Left forelimb (tissue), 1 donor: ENCODE results near the gene INTS6L.
A peak's percentile ranks its signal among the peaks of the same experiment; 100 is the strongest.

Experiments used
- DNase-seq: peaks from one replicate; pipeline ENCODE4 v3.0.0-alpha.2; 2018; ENCODE audit warnings: low spot score

INTS6L gene

DNA sequence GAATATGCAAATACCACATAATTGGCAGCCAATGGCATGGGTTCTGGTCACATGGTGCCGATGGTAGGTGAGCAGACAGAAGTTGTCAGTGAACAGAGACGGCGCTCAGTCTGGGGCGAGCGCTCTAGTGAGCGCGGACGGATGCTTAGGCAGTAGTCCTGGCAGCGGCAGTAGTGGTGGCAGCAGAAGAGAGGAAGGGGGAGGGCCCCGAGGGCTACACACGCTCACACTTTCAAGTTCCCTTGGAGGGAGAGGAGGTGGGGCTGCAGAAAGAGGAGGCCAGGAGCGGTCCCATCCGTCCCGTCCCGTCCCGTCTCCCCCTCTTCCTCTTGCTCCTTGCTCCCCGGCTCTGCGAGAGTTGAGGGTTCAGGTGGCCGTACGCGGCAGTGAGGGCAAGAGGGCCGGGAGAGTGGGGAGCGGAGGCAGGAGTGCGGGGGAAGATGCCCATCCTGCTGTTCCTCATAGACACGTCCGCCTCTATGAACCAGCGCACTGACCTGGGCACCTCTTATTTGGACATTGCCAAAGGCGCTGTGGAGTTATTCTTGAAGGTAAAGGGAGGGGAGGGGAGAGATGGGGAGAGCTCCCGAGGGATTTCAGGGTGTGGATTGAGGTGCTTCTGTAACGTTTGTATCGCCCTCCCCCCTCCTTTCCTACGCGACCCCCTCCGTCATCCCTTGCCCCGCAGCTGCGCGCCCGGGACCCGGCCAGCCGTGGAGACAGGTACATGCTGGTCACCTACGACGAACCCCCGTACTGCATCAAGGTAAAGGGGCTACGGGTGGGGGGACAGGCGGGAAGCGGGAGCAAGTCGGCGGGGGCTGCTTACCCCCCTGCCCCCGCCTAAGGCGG lies at the start of gene INTS6L:
TSS of gene INTS6L (plus strand) at position 108 of the 852 bp plus-strand sequence. CDS start at position 441, 333 bp downstream.
- DNase-seq: peak; percentile 79

DNA sequence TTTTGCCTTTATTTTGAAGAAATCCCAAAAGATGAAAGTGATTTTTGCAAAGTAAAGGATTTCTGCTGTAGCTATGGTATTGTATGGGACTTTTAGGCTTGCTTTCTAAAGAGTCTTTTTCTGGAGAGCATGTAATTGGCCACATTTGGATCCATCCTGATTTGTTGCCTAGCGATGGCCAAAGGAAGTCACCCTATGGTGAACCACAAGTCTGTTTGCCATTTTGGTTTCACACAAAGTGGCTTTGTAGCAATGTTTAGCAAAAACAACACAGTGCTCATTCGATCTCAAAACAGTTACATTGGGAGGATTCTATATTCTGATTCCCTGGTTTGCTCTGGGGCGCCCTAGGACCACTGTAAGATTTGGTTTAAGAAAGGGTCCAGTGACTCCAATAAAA lies 44.1 kb upstream of the INTS6L start:
- DNase-seq: no peak

- DNase-seq: no peak
These were observed 42.9 kb upstream of the INTS6L start for GRCh38 chrX:135477576-135477975.

GRCh38 chrX:135480076-135480475 lies 40.4 kb upstream of the INTS6L start:
- DNase-seq: no peak

GRCh38 chrX:135481696-135482179 lies 38.7 kb upstream of the INTS6L start:
- no peak for DNase-seq

GRCh38 chrX:135484641-135485289 lies 35.7 kb upstream of the INTS6L start:
- no peak for DNase-seq

DNA sequence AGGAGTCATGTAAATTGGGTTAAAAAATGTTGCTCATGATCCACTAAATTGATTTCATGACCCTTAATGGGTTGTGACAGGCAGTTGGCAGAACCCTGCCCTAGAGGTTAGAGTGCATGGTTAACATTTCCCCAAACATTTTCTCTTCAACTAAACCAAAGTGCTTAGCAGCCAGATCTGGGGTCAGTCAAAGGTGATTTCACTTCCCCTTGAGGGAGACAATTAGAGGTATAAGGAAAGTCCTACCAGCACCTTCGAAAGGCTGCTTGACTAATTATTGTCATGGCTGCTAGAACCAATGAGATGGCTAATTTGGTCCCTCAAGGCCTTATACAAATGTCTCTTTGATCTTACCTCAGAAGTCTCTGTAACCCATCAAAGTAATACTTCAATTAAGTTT lies 30.9 kb upstream of the INTS6L start:
- no peak for DNase-seq

DNA sequence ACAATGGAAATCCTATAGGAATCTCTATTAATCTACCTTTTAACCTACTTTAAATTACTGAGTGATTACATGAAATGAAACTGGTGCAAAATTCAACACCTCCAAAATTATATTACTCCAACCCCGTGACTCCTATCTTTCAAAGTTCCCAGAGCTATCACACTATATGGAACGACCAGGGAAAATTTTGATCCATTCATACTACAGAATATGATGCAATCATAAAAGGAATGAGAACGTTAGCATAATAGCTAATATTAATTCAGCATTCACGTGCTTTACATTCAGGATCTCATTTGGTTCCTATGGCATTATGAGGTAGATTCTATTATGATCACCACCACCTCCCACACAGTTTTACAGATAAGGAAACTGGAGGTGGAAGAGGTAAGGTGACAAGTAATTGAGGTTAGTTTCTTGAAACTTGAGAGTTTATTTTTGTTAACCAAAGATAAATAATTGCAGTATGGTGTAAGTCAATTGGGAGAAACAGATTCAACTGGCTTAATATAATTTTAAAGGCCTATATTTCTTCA lies 29.4 kb upstream of the INTS6L start:
- DNase-seq: no peak

GRCh38 chrX:135494453-135494852 lies 26.0 kb upstream of the INTS6L start:
- DNase-seq: no peak

DNA sequence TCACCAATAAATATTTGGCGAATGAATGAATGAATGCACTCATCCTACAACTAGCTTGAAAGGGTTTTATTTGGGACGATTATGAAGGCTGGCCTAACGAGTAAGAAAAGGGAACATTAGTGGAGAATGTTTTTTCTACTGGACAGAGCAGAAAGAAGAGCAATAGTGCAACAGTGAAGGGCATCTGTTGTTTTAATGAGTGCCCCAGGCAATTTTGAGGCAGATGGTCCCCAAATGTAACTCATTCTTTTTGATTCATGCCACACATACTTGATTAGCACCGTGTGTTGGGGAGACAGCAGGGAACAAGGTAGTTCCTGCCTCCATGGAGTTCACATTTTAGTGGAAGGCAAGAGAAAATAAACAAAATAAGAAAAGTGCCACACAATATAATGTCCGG lies 22.7 kb upstream of the INTS6L start:
- no peak for DNase-seq

- DNase-seq: no peak
These were observed 22.2 kb upstream of the INTS6L start for GRCh38 chrX:135498236-135498635.

DNA sequence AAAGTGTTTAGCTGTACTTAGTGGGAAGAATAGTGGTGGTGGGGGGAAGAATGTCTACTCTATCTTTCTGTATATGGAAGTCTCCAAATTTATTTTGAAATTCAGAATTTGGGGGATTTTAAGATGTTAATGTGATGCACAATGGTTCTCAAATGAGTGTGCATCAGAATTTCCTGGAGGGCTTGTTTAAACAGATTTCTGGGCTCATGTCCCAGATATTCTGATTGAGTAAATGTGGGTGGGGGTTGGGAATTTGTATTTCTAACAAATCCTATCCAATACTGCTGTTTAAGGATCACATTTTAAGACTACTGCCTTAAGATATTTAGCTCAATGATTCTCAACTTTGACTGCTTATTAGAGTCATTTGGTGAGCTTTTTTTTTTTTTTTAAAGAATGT lies 15.1 kb upstream of the INTS6L start:
- no peak for DNase-seq

DNA sequence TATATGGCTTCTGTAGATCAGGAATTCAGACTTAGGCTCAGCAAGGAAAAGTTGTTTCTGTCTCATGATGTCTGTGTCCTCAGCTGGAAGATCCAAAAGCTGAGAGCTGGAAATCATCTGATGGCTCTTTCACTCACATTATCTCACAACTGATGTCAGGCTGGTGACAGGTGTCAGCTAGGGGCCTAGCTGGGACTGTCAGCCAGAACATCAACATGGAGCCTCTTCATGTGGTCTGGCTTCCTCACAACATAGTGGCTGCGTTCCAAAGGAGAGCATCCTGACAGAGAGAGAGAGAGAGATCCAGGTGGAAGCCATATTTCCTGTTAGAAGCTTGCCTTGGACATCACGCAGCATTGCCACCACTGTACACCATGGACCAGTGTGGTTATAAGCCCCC lies 10.6 kb upstream of the INTS6L start:
- DNase-seq: no peak

DNA sequence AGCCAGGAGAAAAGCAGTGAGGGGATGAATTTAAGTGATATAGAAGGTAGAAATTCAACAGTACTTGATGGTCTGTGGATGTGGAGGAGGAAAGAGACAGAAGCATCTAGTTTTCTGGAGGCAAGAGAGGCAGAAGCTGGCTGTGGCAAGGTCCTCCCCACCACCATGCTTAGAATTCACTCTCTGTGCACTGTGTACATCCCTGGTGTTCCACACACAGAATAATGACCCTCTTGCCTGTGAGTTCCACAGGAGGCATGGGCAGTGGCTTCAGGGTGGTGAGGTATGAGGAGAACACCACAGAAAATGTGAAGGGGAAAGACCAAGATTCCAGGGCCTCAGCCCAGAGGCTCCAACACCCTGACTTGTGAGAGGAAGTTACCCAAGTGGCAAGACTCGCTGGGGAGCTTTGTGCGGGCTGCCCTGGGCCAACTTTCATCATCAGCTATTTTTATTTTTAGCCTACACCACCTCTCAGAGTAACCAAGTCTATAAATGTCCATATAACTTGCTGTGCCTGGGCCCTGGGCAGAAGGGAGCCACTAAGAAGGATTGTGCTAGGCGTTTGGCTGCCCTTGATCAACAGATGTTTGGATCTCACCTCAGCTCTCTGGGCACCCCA lies 7.8 kb upstream of the INTS6L start:
- DNase-seq: no peak

DNA sequence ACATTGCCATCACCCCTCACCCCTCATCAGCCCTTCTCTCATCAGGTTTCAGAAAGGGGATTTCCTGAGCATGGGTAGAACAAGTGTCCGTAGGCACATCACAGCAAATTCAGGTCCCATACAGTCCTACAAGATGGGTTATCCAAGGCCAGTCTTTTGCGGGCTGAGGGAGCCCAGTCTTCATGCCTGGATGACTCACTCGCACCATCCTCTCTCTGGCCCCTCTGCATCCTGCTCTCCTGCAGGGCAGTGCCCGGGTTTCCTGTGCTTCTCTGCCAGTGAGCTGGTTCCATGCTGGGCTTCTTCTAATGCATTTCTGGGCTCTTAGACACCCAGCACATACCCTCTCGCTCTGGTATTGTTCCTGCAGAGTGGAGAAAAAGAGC lies 7.3 kb upstream of the INTS6L start:
- no peak for DNase-seq

GRCh38 chrX:135516376-135516775 lies 4.1 kb upstream of the INTS6L start:
- no peak for DNase-seq

GRCh38 chrX:135518161-135518560 lies 2.3 kb upstream of the INTS6L start:
- no peak for DNase-seq

DNA sequence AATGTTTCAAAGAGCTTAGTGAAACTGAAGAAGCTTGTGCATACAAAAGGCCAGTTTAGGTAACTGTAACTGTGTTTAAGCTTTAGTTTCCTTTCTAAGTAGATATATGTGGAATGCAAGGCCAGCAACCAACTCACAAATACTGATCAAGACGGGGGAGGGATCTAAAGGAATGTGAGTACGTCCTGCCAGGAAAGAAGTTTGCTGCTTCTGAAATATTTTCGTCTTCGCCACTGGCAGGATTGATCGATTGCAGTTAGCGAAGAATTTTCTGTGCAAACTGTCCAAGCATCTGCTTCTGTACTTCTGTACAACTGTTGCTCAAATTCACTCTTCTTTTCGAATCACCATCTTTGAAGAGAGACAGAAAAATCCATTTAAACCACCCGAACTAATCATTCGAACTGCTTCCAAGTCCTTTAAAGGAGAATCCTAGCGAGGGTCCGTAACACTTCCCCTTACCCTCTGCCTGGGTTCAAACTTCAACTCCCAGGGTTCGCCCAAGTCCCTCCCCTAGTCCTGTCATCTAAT lies 373 bp upstream of the INTS6L start:
- DNase-seq: no peak

DNA sequence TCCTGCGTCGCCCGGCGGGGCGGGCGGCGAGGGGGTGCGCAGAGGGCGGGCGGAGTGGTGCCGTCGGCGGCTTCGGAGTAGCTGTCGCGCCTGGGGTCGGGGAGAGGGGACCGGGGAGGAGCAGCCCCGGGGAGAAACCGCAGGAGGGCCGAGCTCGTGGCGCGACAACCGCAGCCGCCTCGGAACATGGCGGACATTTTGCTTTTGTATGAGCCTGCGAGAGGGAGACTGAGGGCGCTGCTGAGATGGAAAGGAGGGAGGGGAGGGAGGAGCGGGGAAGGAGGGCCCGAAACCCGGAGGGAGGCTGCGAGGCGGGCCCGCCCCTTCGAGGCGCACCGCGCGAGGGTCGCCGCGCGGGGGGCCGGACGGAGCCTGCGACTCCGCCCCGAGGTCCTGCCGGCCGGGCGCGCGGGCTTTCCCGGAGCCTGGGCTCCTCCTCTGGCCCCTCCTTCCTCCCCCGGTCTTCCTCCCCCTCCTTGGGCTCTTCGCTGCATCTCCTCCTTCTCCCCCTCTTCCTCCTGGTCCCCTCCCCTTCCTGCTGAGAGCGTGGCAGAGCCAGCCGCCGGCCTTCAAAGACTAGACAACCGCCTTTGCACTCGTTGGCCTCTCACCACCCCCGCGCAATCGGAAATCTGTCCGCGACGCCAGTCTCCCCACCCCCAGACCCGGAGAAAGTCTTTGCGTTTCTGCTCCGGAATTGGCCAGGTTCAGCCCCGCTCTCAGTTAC lies 1.1 kb downstream of the INTS6L start:
- DNase-seq: peak; percentile 88

DNA sequence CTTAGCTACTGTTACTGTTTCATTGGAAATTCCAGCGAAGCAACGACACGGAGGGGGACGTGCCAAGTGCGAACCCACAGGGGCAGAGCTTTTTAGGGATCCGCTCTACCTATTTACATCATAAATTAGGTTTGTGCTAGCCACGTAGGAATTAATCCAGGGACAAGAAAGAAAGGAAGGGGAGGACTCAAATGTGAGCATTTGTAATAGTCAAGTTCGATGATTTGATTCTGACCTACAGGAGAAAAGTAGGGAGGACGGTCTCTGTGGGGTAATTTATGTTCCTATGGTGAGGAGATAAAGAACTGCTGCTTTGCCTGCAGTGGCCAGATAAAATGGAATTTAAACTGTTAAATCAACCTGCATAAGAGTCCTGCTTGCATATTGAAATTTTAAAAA lies 1.7 kb downstream of the INTS6L start:
- no peak for DNase-seq

DNA sequence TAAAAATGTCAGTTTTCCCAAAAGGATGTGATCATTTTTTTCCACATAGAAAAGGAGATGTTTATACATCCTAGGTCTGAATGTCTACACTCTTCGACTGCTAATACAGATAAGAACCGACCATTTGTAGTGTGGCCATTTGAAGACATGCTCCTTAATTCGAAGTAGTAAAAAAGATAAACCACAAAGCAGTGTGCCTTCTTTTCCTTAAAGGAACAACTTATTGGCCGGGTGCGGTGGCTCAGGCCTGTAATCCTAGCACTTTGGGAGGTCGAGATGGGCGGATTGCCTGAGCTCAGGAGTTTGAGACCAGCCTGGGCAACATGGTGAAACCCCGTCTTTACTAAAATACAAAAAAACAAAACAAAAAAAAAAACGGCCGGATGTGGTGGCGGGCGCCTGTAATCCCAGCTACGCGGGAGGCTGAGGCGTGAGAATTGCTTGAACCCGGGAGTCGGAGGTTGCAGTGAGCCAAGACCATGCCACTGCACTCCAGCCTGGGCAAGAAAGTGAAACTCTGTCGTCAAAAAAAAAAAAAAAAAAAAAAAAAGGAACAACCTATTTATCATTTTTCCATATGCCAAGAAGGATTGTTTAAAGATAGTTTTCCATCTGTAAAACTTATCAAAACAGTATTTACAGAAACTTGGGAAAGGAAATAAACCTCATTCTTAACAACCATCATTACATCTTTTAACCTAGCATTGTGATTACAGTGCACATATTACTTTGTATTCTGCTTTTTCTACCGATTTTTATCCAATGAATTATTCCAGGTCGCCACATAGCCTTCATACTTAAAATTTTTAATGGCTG lies 2.6 kb downstream of the INTS6L start:
- DNase-seq: no peak
